Mammary epithelial cell (primary cell): Measurements from ENCODE around the gene MCF2L.

Experiments
- CTCF ChIP-seq, 2 donors: IDR thresholded peaks in 1 of 2; conservative IDR thresholded peaks in 1 of 2; 2 replicates each; pipeline ENCODE4 v1.5.1; 2011 to 2012; ENCODE audit warnings: inconsistent platforms in 2 of 2, low read length in 2 of 2, mild to moderate bottlenecking in 2 of 2, control low read depth in 1 of 2, low read depth in 1 of 2; ENCODE audit not compliant: insufficient read depth in 1 of 2; ENCODE audit errors: extremely low read depth in 1 of 2
- EZH2 ChIP-seq: IDR thresholded peaks from 2 replicates; pipeline ENCODE4 v1.6.1; 2012; ENCODE audit warnings: low read length, inconsistent platforms, borderline replicate concordance

- TF ChIP-seq CTCF (conservative IDR thresholded peaks at IDR 0.05 in 1 of 2, IDR thresholded peaks at IDR 0.05 in 1 of 2; ENCODE audit: extremely low read depth in 1 of 2, insufficient read depth in 1 of 2, low read depth in 1 of 2, low read length in 2 of 2) (no peak), EZH2 (no peak)
These were observed 43.0 kb upstream of the MCF2L start for GRCh38 chr13:112926003-112926402.
